GM12878 (cell line): ENCODE measurements around the gene ZFPM1. TPM values are rescaled to one million over a fixed set of nuclear protein-coding genes. Genes with fewer than 3 reads are reported as not detected.

Source experiments
- ATAC-seq: fragments of 200-7000 bp; cut with Tn5 transposase; 3 replicates; pipeline ENCODE4 v1.9.1; 2020; ENCODE audit warnings: mild to moderate bottlenecking, moderate library complexity
- BruUV-seq: library from RNA; stranded (reverse); fragments of 400-500 nt; replicated peaks from 2 replicates; lab custom pipeline; 2021; lab: Mats Ljungman, UMichigan
- CTCF ChIA-PET: fragments of 300-600 bp; sonication (Branson Sonifier 250); formaldehyde crosslinking; extraction: SDS; loops from one replicate; lab custom pipeline; 2021; ENCODE audit warnings: inconsistent platforms; lab: Yijun Ruan, JAX
- POLR2A ChIA-PET: fragments of 350-600 bp; formaldehyde crosslinking; extraction: SDS; loops from one replicate; lab custom pipeline; 2021; ENCODE audit warnings: inconsistent platforms; lab: Charles Lee
- RAD21 ChIA-PET: fragments of 300-600 bp; sonication (Branson Sonifier 250); formaldehyde crosslinking; loops from one replicate; lab custom pipeline; 2023; ENCODE audit warnings: antibody characterized with exemption; ENCODE audit not compliant: unreplicated experiment; lab: Charles Lee
- SMC1A ChIA-PET: fragments of 300-600 bp; sonication (Branson Sonifier 250); formaldehyde crosslinking; loops from one replicate; lab custom pipeline; 2023; ENCODE audit not compliant: unreplicated experiment, uncharacterized antibody; lab: Charles Lee
- DNase-seq: peaks from one replicate; pipeline ENCODE4 v3.0.0-alpha.2; 2011; ENCODE audit warnings: low read depth, low spot score
- FAIRE-seq: peaks from 3 replicates; lab custom pipeline; 2011; peaks lifted over from hg19 to GRCh38; lab: Jason Lieb, UNC
- H2AFZ ChIP-seq: 2 replicates; pipeline ENCODE4 v1.6.0; 2011; ENCODE audit warnings: low read depth, low read length, control low read depth; ENCODE audit not compliant: control insufficient read depth
- H3K27ac ChIP-seq: 2 replicates; pipeline ENCODE4 v1.5.1; 2011; ENCODE audit warnings: control low read depth; ENCODE audit not compliant: control insufficient read depth, insufficient read depth
- H3K27me3 ChIP-seq, 2 experiments: replicated peaks in 1 of 2; 2 replicates each; pipeline versions ENCODE4 v1.6.0 to v1.6.1; 2011; ENCODE audit warnings: low read length in 1 of 2; ENCODE audit not compliant: control insufficient read depth in 2 of 2, insufficient read depth in 2 of 2
- H3K36me3 ChIP-seq, 2 experiments: 2 replicates each; pipeline ENCODE4 v1.5.1; 2011; ENCODE audit warnings: low read length in 1 of 2; ENCODE audit not compliant: control insufficient read depth in 2 of 2, insufficient read depth in 2 of 2
- H3K4me1 ChIP-seq: 2 replicates; pipeline ENCODE4 v1.6.1; 2011; ENCODE audit warnings: mild to moderate bottlenecking, low read length, moderate library complexity, mixed read lengths; ENCODE audit not compliant: control insufficient read depth, insufficient read depth
- H3K4me2 ChIP-seq: 2 replicates; pipeline ENCODE4 v1.6.0; 2011; ENCODE audit warnings: control low read depth; ENCODE audit not compliant: control insufficient read depth, insufficient read depth
- H3K4me3 ChIP-seq: fragments of 200-600 bp; sonication (generic); 2 replicates; pipeline ENCODE4 v1.5.1; 2016
- H3K79me2 ChIP-seq: 2 replicates; pipeline ENCODE4 v1.6.0; 2011; ENCODE audit warnings: low read length; ENCODE audit not compliant: control insufficient read depth, insufficient read depth
- H3K9ac ChIP-seq: 2 replicates; pipeline ENCODE4 v1.8.0; 2011; ENCODE audit warnings: low read length, control low read depth, mixed read lengths; ENCODE audit not compliant: control insufficient read depth, insufficient read depth
- H3K9me3 ChIP-seq: replicated peaks from 3 replicates; pipeline ENCODE4 v1.5.1; 2011; ENCODE audit warnings: mild to moderate bottlenecking, low read length; ENCODE audit not compliant: control insufficient read depth, insufficient read depth
- H4K20me1 ChIP-seq: 2 replicates; pipeline ENCODE4 v1.6.0; 2011; ENCODE audit not compliant: control insufficient read depth, insufficient read depth
- CBFB ChIP-seq: IDR thresholded peaks from 2 replicates; pipeline ENCODE4 v1.6.1; 2016; ENCODE audit warnings: antibody characterized with exemption, low read depth
- ETV6 ChIP-seq, 2 experiments: fragments of 450-650 bp in 1 of 2; IDR thresholded peaks in 1 of 2; conservative IDR thresholded peaks in 1 of 2; 2 replicates each; pipeline ENCODE4 v1.6.1; 2014; ENCODE audit warnings: antibody characterized with exemption in 1 of 2, borderline replicate concordance in 1 of 2, low read depth in 1 of 2, mild to moderate bottlenecking in 1 of 2, moderate library complexity in 1 of 2
- IRF4 ChIP-seq: IDR thresholded peaks from 2 replicates; pipeline ENCODE4 v1.6.1; 2011; ENCODE audit warnings: low read depth, low read length
- POLR2AphosphoS5 ChIP-seq: IDR thresholded peaks from 2 replicates; pipeline ENCODE4 v1.6.1; 2011; ENCODE audit warnings: mild to moderate bottlenecking, low read length, inconsistent platforms
- RAD51 ChIP-seq: fragments of 450-650 bp; IDR thresholded peaks from 2 replicates; pipeline ENCODE4 v1.6.1; 2016; ENCODE audit warnings: moderate library complexity, mild to moderate bottlenecking, inconsistent platforms
- RELB ChIP-seq: fragments of 450-650 bp; IDR thresholded peaks from 2 replicates; pipeline ENCODE4 v1.6.1; 2017; ENCODE audit warnings: low read depth, mild to moderate bottlenecking, moderate library complexity
- WGBS: methylation state at CpG from one replicate; pipeline ENCODE4 v1.1.6; 2016; ENCODE audit warnings: low lambda C conversion rate; ENCODE audit not compliant: insufficient replicate concordance, insufficient coverage; ENCODE audit errors: missing lambda C conversion rate; 5-methylcytosine and 5-hydroxymethylcytosine counted together
- in situ Hi-C: fragments of 300-500 bp; cut with MboI; formaldehyde crosslinking; loops from 9 replicates; pipeline ENCODE4 v1.14.3; 2018; ENCODE audit warnings: mixed read lengths
- intact Hi-C: fragments of 100-400 bp; cut with micrococcal nuclease; formaldehyde crosslinking; loops from one replicate; pipeline ENCODE4 v1.14.2; 2022; ENCODE audit not compliant: unreplicated experiment
- polyA plus RNA-seq, 11 experiments: library from polyadenylated mRNA; depleted of rRNA in 4 of 11; unstranded in 6 of 11; stranded (reverse) in 5 of 11; fragments of >200 nt; fragmentation: Nextera tagmentation in 4 of 11; fragmentation: Illumina TruSeq in 1 of 11; extraction: Ambion mirVana in 4 of 11; extraction: Trizol in 1 of 11; gene quantifications; 1 replicate in 1 of 11; 2 replicates in 10 of 11; pipeline versions ENCODE4 v1.2.1 to v1.2.3, GENCODE V29; 2011 to 2016; ENCODE audit warnings: inconsistent platforms in 2 of 11, missing spikeins in 2 of 11, low read depth in 1 of 11
- total RNA-seq, 4 experiments: library from RNA; depleted of rRNA in 3 of 4; stranded (reverse); fragments of >200 nt in 3 of 4; fragmentation: Illumina TruSeq in 1 of 4; extraction: Trizol in 1 of 4; gene quantifications; 2 replicates each; pipeline versions ENCODE4 v1.2.1 to v1.2.3, GENCODE V29; 2013 to 2021
- TF ChIP-seq, protein P1 (sequence below): fragments of 450-650 bp; IDR thresholded peaks from 2 replicates; pipeline ENCODE4 v1.6.1; 2016; ENCODE audit warnings: mild to moderate bottlenecking

The ZFPM1 gene
- total and polyA plus RNA-seq, 10 of the 15 experiments (the other 5 are each of a cell fraction or from before 2014, with no cell fraction given): 0.02 to 5.1 (median 0.30) TPM

DNA sequence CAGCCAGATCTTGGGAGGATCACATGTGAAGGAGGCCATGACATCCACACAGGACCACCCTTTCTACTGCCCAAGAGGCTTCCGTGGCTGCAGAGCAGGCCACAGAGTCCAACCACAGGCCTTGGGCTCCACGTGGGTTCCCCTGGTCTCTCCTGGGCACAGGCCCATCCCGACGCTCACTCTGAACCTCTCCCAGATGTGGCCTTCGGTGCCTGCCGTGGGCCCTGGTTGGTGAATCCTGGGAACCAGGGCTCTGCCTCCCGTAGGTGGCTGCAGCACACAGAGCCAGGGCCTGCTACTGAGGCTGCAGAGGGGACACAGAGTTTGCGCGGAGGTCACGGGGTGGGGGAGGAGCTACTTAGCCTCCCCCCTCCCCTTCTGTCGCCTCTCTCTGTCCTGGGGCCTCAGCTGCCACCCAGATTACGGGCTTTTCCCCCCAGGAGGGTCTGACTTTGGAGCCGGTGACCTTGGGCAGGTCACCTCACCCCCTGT is 55.3 kb downstream of the ZFPM1 start:
- intact Hi-C loops (no loop called here), in situ Hi-C loops (no loop called here)
- FAIRE-seq: no peak
- no peak for DNase-seq
- WGBS: 63% methylated on average over 13 of the region's 13 CpGs
- no peaks in the 10 kb centered on the region for H3K36me3 ChIP-seq
- H3K27ac ChIP-seq: no peak overlapping the region
- CTCF ChIA-PET: no interaction called here
- no peaks in the 10 kb centered on the region for H3K79me2 ChIP-seq
- no peaks in the 10 kb centered on the region for H3K4me1 ChIP-seq
- TF ChIP-seq IRF4 (no peak), POLR2AphosphoS5 (no peak), ETV6 (conservative IDR thresholded peaks at IDR 0.05 in 1 of 2, IDR thresholded peaks at IDR 0.05 in 1 of 2; ENCODE audit: borderline replicate concordance in 1 of 2, low read depth in 1 of 2) (no peak), RELB (no peak), CBFB (no peak), RAD51 (no peak)
- TF ChIP-seq, protein P1, sequence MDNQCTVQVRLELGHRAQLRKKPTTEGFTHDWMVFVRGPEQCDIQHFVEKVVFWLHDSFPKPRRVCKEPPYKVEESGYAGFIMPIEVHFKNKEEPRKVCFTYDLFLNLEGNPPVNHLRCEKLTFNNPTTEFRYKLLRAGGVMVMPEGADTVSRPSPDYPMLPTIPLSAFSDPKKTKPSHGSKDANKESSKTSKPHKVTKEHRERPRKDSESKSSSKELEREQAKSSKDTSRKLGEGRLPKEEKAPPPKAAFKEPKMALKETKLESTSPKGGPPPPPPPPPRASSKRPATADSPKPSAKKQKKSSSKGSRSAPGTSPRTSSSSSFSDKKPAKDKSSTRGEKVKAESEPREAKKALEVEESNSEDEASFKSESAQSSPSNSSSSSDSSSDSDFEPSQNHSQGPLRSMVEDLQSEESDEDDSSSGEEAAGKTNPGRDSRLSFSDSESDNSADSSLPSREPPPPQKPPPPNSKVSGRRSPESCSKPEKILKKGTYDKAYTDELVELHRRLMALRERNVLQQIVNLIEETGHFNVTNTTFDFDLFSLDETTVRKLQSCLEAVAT: no peak
- no TSS peak for BruUV-seq
- no peak overlapping the region for H3K4me3 ChIP-seq
- H3K4me2 ChIP-seq: no peak overlapping the region
- RAD21 ChIA-PET: no interaction called here
- POLR2A ChIA-PET: no interaction called here
- H3K27me3 ChIP-seq: no peaks in the 10 kb centered on the region
- H4K20me1 ChIP-seq: no peaks in the 10 kb centered on the region
- no peak overlapping the region for H3K9ac ChIP-seq
- no peaks in the 10 kb centered on the region for H3K9me3 ChIP-seq
- no peak for ATAC-seq
- H2AFZ ChIP-seq: no peak overlapping the region
- SMC1A ChIA-PET: no interaction called here
